ENCODE data around the gene HMGN3. TPM values are rescaled to one million over a fixed set of nuclear protein-coding genes. Genes with fewer than 3 reads are reported as not detected.

Gene HMGN3
- total RNA-seq, 4 donors from 2014 or later: 36.0 to 48.7 (median 39.7) TPM

- DNase-seq (no peak), ATAC-seq (no peak)
- no peak for TF ChIP-seq CTCF (IDR thresholded peaks at IDR 0.05 in 4 of 5, conservative IDR thresholded peaks at IDR 0.05 in 1 of 5)
- TF ChIP-seq POLR2A (IDR thresholded peaks at IDR 0.05): no peak
- intact Hi-C loops (cut with DNase I; ENCODE audit: low total_unique reads) (loop anchor here (10.0 kb wide), 1 partner anchor 865 kb away; the partner anchor contains the start of gene BCKDHB), in situ Hi-C loops (cut with MboI; ENCODE audit: low sequenced_read_pairs in 4 of 4) (loop anchor here in 3 of 4 donors (10.0 to 25.0 kb wide), 3 partner anchors 152 to 298 kb away; partner anchors contain the start of genes LCA5 (in 3 of the 3) and PHIP (in 1 of the 3))
- no peak overlapping the region for H3K27ac ChIP-seq
- no peaks in the 10 kb centered on the region for H3K36me3 ChIP-seq
- H3K4me1 ChIP-seq: peaks cover 8 to 16% of the 10 kb centered on the region in 2 donors
- no peaks in the 10 kb centered on the region for H3K9me3 ChIP-seq
- H3K4me3 ChIP-seq: no peak overlapping the region
- no peaks in the 10 kb centered on the region for H3K27me3 ChIP-seq
These were observed 5.2 kb upstream of the HMGN3 start for GRCh38 chr6:79239536-79240168.

- TF ChIP-seq POLR2A (IDR thresholded peaks at IDR 0.05) (no peak), CTCF (IDR thresholded peaks at IDR 0.05 in 4 of 5, conservative IDR thresholded peaks at IDR 0.05 in 1 of 5) (no peak)
- peak overlapping the region in 2 of 4 donors; percentile 4 to 40 for H3K27ac ChIP-seq
- H3K4me3 ChIP-seq: no peak overlapping the region
- H3K9me3 ChIP-seq: no peaks in the 10 kb centered on the region
- intact Hi-C loops (cut with DNase I; ENCODE audit: low total_unique reads): loop anchor here (10.0 kb wide), 1 partner anchor 866 kb away; the partner anchor contains the start of gene BCKDHB
- H3K4me1 ChIP-seq: peaks cover 8 to 16% of the 10 kb centered on the region in 2 donors
- H3K36me3 ChIP-seq: no peaks in the 10 kb centered on the region
- no peaks in the 10 kb centered on the region for H3K27me3 ChIP-seq
- in situ Hi-C loops (cut with MboI; ENCODE audit: low sequenced_read_pairs in 4 of 4): loop anchor here in 3 of 4 donors (10.0 to 25.0 kb wide), 3 partner anchors 152 to 298 kb away; partner anchors contain the start of genes LCA5 (in 3 of the 3) and PHIP (in 1 of the 3)
- no peak for DNase-seq
- ATAC-seq: no peak
These were observed 4.4 kb upstream of the HMGN3 start for GRCh38 chr6:79238919-79239318.

- Histone ChIP-seq H3K4me1 (peaks cover 21 to 28% of the 10 kb centered on the region in 2 donors), H3K36me3 (no peaks in the 10 kb centered on the region), H3K9me3 (no peaks in the 10 kb centered on the region), H3K4me3 (no peak overlapping the region), H3K27ac (no peak overlapping the region), H3K27me3 (no peaks in the 10 kb centered on the region)
- TF ChIP-seq POLR2A (IDR thresholded peaks at IDR 0.05) (no peak), CTCF (IDR thresholded peaks at IDR 0.05 in 4 of 5, conservative IDR thresholded peaks at IDR 0.05 in 1 of 5) (no peak)
- intact Hi-C loops (cut with DNase I; ENCODE audit: low total_unique reads): loop anchor here (10.0 kb wide), 1 partner anchor 868 kb away; the partner anchor contains the start of gene BCKDHB
- in situ Hi-C loops (cut with MboI; ENCODE audit: low sequenced_read_pairs in 4 of 4): loop anchor here in 3 of 4 donors (10.0 to 25.0 kb wide), 3 partner anchors 149 to 301 kb away; partner anchors contain the start of genes LCA5 (in 3 of the 3) and PHIP (in 1 of the 3)
- DNase-seq (no peak), ATAC-seq (no peak)
These were observed 2.2 kb upstream of the HMGN3 start for GRCh38 chr6:79236711-79237110.

GRCh38 chr6:79233611-79234149, 802 bp downstream of the HMGN3 start:
- Histone ChIP-seq H3K4me3 (peak overlapping the region; percentile 72 to 91 (median 79)), H3K4me1 (peaks cover 13 to 21% of the 10 kb centered on the region in 2 donors), H3K27ac (peak overlapping the region; percentile 91 to 96 (median 92)), H3K9me3 (no peaks in the 10 kb centered on the region), H3K36me3 (no peaks in the 10 kb centered on the region), H3K27me3 (no peaks in the 10 kb centered on the region)
- peak; percentile 71 to 73 for TF ChIP-seq POLR2A (IDR thresholded peaks at IDR 0.05)
- peak; percentile 31 to 66 (median 53) for TF ChIP-seq CTCF (IDR thresholded peaks at IDR 0.05 in 4 of 5, conservative IDR thresholded peaks at IDR 0.05 in 1 of 5)
- in situ Hi-C loops (cut with MboI; ENCODE audit: low sequenced_read_pairs in 4 of 4): loop anchor here in 3 of 4 donors (10.0 to 25.0 kb wide), 3 partner anchors 146 to 304 kb away; partner anchors contain the start of genes LCA5 (in 3 of the 3) and PHIP (in 1 of the 3)
- intact Hi-C loops (cut with DNase I; ENCODE audit: low total_unique reads): loop anchor here (1.0 to 10.0 kb wide), 4 partner anchors 155 to 871 kb away; partner anchors contain the start of genes BCKDHB, IRAK1BP1, LCA5 and PHIP
- DNase-seq: peak; percentile 81 to 92
- peak; percentile 87 to 90 for ATAC-seq

Data from gastrocnemius medialis (tissue), 4 donors.